ENCODE data around the gene AHNAK.

GRCh38 chr11:62482753-62483152 is 63.9 kb downstream of the AHNAK start:
- TF ChIP-seq CTCF (IDR thresholded peaks at IDR 0.05) (no peak), POLR2A (IDR thresholded peaks at IDR 0.05) (no peak)

All from lower leg skin (tissue), 3 donors.